IPS-15b (cell line): ENCODE results near the gene S100PBP.

ENCODE experiments used
- H3K27me3 ChIP-seq: one replicate; pipeline ENCODE4 v1.6.1; 2013; ENCODE audit warnings: low read length; ENCODE audit not compliant: control insufficient read depth, insufficient read depth
- H3K36me3 ChIP-seq: one replicate; pipeline ENCODE4 v1.6.1; 2013; ENCODE audit warnings: low read length; ENCODE audit not compliant: control insufficient read depth, insufficient read depth
- H3K4me1 ChIP-seq: one replicate; pipeline ENCODE4 v1.6.1; 2013; ENCODE audit warnings: mild to moderate bottlenecking, low read length; ENCODE audit not compliant: control insufficient read depth, insufficient read depth
- H3K4me3 ChIP-seq: one replicate; pipeline ENCODE4 v1.5.1; 2013; ENCODE audit warnings: low read depth, low read length
- H3K9ac ChIP-seq: one replicate; pipeline ENCODE4 v1.6.1; 2013; ENCODE audit warnings: low read depth, mild to moderate bottlenecking, low read length
- H3K9me3 ChIP-seq: one replicate; pipeline ENCODE4 v1.6.1; 2013; ENCODE audit warnings: mild to moderate bottlenecking, low read length; ENCODE audit not compliant: control insufficient read depth, insufficient read depth

Gene S100PBP

DNA sequence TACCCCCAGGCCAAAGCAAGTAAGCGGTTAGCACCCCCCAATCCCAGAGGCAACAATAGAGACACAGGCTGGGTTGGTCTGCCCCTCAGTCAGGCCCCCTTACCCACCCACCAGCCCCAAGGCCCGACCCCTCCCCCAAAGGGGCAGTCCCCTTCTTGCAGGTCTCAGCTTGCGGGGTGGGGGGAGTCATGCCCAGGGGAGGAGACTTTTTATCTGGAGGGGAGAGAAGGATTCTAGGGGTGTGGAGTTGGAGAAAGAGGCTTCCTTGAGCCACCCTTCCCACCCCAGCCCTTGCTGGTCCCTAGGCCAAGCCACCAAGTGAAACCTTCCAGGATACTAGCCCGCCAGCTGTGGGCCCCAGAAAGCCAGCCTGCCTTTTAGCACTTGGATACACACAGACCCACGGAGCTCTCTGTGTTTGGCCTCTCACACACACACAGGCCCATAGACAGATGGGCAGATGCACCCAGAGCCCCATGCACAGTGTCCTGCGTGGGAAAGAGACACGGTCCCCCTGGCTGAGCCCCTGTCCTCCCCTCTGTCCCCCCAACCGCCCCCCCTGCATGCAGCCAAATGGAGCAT, 76.7 kb downstream of the S100PBP start:
- H3K9ac ChIP-seq, result no peak overlapping the region
- H3K4me1 ChIP-seq, result no peaks in the 10 kb centered on the region
- H3K36me3 ChIP-seq, result peaks cover 2% of the 10 kb centered on the region
- H3K27me3 ChIP-seq, result peaks cover 50% of the 10 kb centered on the region
- H3K4me3 ChIP-seq, result peak overlapping the region; percentile 76
- no peaks in the 10 kb centered on the region for H3K9me3 ChIP-seq

GRCh38 chr1:32894681-32895080, 77.2 kb downstream of the S100PBP start:
- Histone ChIP-seq H3K4me3 (no peak overlapping the region), H3K27me3 (peaks cover 50% of the 10 kb centered on the region), H3K36me3 (peaks cover 2% of the 10 kb centered on the region), H3K4me1 (no peaks in the 10 kb centered on the region), H3K9me3 (no peaks in the 10 kb centered on the region), H3K9ac (no peak overlapping the region)

GRCh38 chr1:32895325-32896215, 78.1 kb downstream of the S100PBP start:
- Histone ChIP-seq H3K9me3 (no peaks in the 10 kb centered on the region), H3K9ac (no peak overlapping the region), H3K4me1 (no peaks in the 10 kb centered on the region), H3K27me3 (peaks cover 50% of the 10 kb centered on the region), H3K4me3 (no peak overlapping the region), H3K36me3 (peaks cover 2% of the 10 kb centered on the region)

DNA sequence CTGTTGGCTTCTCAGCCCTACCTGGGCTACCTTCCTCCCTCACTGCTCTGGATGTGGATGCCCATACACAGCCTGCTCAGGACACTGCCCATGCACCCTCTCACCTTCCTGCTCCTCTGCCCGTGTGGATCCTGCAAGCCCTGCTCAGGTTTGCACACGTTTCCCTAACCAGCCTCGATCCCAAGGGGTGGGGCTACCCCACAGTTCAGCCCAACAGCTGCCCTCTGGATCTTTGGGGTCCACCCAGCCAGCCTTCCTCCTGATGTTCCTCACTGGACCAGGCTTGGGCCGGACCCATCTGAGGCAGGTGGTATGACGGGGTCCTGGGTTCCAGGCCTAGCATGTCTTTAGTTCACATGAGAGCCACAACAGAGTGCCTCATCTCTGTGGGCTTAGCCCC, 79.0 kb downstream of the S100PBP start:
- H3K9me3 ChIP-seq, result no peaks in the 10 kb centered on the region
- no peak overlapping the region for H3K9ac ChIP-seq
- no peak overlapping the region for H3K4me3 ChIP-seq
- peaks cover 45% of the 10 kb centered on the region for H3K27me3 ChIP-seq
- H3K4me1 ChIP-seq, result no peaks in the 10 kb centered on the region
- peaks cover 2% of the 10 kb centered on the region for H3K36me3 ChIP-seq

DNA sequence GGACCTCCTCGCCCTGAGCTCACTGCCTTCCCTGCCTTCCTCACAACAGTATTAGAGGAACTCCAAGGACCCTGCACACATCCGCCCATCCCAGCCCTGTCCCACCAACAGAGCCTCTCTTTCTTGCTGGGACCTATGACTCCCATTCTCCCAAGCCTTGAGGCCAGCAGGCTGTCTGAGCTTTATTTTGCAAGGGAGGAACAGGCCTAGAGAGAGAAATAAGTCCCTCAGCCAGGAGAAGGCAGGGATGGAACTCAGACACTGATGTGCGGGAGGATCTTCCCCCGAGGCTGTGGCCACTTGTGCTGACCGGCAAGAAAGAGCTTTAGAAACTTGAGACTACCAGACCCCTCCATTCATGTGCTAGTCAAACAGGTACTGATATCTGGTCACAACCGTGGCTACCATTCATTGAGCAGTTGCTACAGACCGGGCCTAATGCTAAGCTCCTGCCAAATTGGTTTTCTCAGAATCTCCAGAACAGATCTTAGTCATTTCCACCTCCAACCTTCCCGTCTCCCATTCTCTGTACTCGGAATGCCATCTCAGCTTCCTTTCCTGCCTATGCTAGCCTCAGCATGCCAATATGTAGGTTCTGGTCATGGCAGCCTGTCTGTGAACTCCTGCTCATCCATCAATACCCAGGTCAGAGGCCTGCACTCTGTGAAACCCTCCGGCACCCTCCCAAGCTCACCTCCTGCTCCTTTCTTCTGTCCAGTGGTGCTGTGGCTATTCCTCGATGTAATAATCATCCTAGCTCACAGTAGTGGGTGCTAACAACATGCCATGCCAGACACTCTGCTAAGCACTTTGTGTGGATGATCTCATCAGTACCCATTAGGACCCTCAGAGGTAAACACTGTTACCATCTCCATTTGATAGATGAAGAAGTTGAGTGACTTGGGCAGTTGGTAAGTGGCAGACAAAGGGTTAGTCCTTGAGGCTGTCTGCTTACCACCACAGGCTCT, 79.9 kb downstream of the S100PBP start:
- Histone ChIP-seq H3K27me3 (peaks cover 43% of the 10 kb centered on the region), H3K9ac (no peak overlapping the region), H3K36me3 (peaks cover 2% of the 10 kb centered on the region), H3K4me1 (no peaks in the 10 kb centered on the region), H3K4me3 (no peak overlapping the region), H3K9me3 (no peaks in the 10 kb centered on the region)

- peaks cover 41% of the 10 kb centered on the region for H3K27me3 ChIP-seq
- H3K4me3 ChIP-seq, result no peak overlapping the region
Measured at GRCh38 chr1:32898056-32898455, 80.6 kb downstream of the S100PBP start.

GRCh38 chr1:32898958-32899357, 81.5 kb downstream of the S100PBP start:
- no peak overlapping the region for H3K9ac ChIP-seq
- H3K36me3 ChIP-seq, result no peaks in the 10 kb centered on the region
- no peaks in the 10 kb centered on the region for H3K4me1 ChIP-seq
- peaks cover 41% of the 10 kb centered on the region for H3K27me3 ChIP-seq
- H3K4me3 ChIP-seq, result no peak overlapping the region
- no peaks in the 10 kb centered on the region for H3K9me3 ChIP-seq

More at GRCh38 chr1:32898056-32898455, 80.6 kb downstream of the S100PBP start:
- Histone ChIP-seq H3K9ac (no peak overlapping the region), H3K36me3 (no peaks in the 10 kb centered on the region), H3K4me1 (no peaks in the 10 kb centered on the region), H3K9me3 (no peaks in the 10 kb centered on the region)

DNA sequence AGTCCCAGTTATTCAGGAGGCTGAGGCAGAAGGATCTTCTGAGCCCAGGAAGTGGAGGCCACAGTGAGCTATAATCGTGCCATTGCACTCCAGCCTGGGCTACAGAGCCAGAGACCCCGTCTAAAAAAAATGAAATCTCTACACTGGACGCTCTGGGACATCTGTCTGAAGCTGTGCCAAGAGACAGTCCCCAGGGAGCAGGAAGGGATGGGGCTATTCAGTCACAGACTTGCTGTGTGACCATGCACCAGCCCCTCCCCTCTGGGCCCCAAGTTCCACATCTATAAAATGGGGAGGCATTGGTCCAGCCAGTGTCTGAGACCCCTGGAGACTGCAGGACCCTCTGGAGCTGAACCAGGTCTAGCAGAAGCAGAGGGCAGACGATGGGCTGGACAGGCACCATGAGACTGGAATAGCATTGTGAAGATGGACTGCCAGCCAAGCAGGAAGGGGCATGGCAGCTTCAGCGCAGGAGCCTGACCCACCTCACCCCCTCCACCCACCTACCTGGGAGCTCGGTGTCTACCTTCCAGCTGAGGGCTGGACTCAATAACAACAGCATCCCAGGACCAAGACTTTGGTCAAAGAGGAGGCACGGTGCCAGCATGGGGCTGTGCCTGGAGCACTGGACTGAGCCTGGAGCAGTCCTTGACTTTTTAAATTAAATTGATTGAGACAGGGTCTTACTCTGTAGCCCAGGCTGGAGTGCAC, 82.3 kb downstream of the S100PBP start:
- no peaks in the 10 kb centered on the region for H3K36me3 ChIP-seq
- H3K9me3 ChIP-seq, result no peaks in the 10 kb centered on the region
- no peak overlapping the region for H3K9ac ChIP-seq
- peaks cover 41% of the 10 kb centered on the region for H3K27me3 ChIP-seq
- H3K4me1 ChIP-seq, result no peaks in the 10 kb centered on the region
- no peak overlapping the region for H3K4me3 ChIP-seq

DNA sequence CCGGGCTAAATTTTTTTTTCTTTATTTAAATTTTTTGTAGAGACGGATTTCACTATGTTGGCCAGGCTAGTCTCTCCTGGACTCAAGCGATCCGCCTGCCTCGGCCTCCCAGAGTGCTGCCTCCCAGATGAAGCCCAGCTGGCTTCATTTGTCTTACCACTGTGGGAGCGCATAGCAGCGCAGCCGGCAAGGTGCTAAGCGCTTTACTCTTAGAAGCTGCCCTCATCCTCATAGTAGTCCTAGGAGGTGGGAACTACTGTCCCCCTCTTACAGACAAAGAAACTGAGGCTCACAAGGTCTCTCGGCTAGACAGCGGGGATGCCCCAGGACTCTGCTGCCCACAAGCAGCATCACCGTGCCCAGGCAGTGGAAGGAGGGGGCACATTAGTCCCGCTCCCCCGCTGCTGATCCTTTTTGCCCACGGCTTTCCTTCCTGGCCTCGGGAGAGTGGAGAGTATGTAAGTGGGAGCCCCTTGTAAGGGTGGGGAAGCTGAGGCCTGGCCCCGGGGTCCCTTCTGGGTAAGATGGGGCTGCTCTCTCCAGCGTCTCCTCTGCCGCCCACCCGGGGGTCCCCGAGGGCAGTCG, 83.0 kb downstream of the S100PBP start:
- Histone ChIP-seq H3K4me3 (peak overlapping the region; percentile 67), H3K27me3 (peaks cover 41% of the 10 kb centered on the region), H3K4me1 (no peaks in the 10 kb centered on the region), H3K9me3 (no peaks in the 10 kb centered on the region), H3K9ac (no peak overlapping the region), H3K36me3 (no peaks in the 10 kb centered on the region)

DNA sequence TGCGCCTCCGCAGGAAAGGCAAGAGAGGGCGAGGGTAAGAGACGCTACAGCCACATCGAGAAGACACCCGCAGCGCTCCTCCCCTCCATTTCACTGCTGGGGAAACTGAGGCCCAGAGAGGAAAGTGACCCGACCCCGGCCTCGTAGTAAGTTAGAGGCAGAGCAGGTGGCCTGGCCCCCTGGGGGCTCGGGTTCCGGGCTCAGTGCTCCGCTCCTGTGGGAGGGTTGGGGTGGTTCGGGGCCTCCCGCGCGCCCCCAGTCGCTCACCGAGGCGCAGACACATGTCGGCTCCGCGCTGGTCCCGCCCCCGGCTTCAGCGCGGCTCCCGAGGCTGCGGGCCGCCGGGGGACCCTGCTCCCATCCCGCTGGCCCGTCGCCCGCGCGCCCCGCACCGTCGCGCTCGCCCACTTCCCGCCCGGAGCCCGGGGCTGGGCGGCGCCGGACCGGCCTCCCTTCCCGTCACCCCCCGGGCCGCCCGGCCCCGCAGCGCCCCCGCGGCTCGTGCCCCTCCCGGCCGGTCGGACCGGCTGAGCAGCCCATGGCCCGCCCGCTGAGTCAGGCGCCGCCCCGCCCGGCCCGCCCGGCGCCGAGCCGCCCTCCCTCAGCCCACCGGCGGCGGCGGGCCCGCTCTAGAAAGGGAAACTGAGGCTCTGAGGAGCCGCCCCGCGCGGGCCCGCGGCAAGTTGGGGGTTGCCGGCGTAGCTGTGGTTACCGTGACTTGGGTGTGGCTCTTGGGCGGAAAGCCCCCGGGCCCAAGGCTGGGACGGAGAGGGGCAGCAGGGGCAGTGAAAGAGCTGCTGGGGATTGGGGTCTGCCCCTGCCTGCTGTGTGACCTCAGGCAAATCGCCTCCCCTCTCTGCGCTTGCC, 83.7 kb downstream of the S100PBP start, which contains the start of gene TMEM54:
TSS of gene TMEM54 (minus strand) at position 434 of the 867 bp plus-strand sequence. CDS start at position 283, 151 bp downstream.
- Histone ChIP-seq H3K4me3 (peak within 1 kb of the TSS; percentile 67), H3K9me3 (no peaks in the 10 kb centered on the region), H3K9ac (no peak within 1 kb of the TSS), H3K27me3 (peaks cover 41% of the 10 kb centered on the region), H3K36me3 (no peaks in the 10 kb centered on the region), H3K4me1 (no peaks in the 10 kb centered on the region)
